NCI-H510A (cell line): ENCODE data around the gene ANGEL2.

Source experiments
- DNase-seq: peaks from one replicate; lab custom pipeline; 2025; lab: John Stamatoyannopoulos, UW

The ANGEL2 gene

GRCh38 chr1:212951126-212951946 is 64.3 kb downstream of the ANGEL2 start:
- DNase-seq, result no peak

- peak; percentile 78 for DNase-seq
These were observed 65.2 kb downstream of the ANGEL2 start, which contains the start of gene VASH2 for GRCh38 chr1:212950243-212951125. Gene VASH2 (plus strand): TSS chr1:212950541. CDS start chr1:212951543, 1,002 bp downstream.

- DNase-seq, result no peak
These were observed 65.9 kb downstream of the ANGEL2 start for GRCh38 chr1:212949771-212950170.

GRCh38 chr1:212946872-212947271 is 68.8 kb downstream of the ANGEL2 start:
- DNase-seq, result no peak

GRCh38 chr1:212945463-212946160 is 70.1 kb downstream of the ANGEL2 start:
- DNase-seq, result no peak

- DNase-seq, result no peak
These were observed 70.6 kb downstream of the ANGEL2 start for GRCh38 chr1:212945056-212945455.

- no peak for DNase-seq
These were observed 71.3 kb downstream of the ANGEL2 start for GRCh38 chr1:212944229-212944901.

- no peak for DNase-seq
These were observed 72.3 kb downstream of the ANGEL2 start for GRCh38 chr1:212943393-212943710.

GRCh38 chr1:212942679-212943392 is 72.8 kb downstream of the ANGEL2 start:
- DNase-seq, result no peak
